GM21526 (cell line): ENCODE measurements around the gene STARD13.
A peak's percentile ranks its signal among the peaks of the same experiment; 100 is the strongest.

Experiments
- ATAC-seq: cut with Tn5 transposase; IDR thresholded peaks from one replicate; pipeline ENCODE4 v1.9.1; 2021; ENCODE audit warnings: moderate library complexity; ENCODE audit not compliant: unreplicated experiment, low FRiP score

The STARD13 gene

GRCh38 chr13:33158816-33159215, 126.7 kb downstream of the STARD13 start:
- ATAC-seq = no peak

GRCh38 chr13:33158271-33158670, 127.3 kb downstream of the STARD13 start:
- no peak for ATAC-seq

- no peak for ATAC-seq
Measured at GRCh38 chr13:33154911-33155310, 130.6 kb downstream of the STARD13 start.

- no peak for ATAC-seq
Measured at GRCh38 chr13:33153421-33154404, 131.8 kb downstream of the STARD13 start.

GRCh38 chr13:33152389-33152788, 133.2 kb downstream of the STARD13 start:
- no peak for ATAC-seq

GRCh38 chr13:33150662-33151061, 134.9 kb downstream of the STARD13 start:
- ATAC-seq = no peak

- ATAC-seq = no peak
Measured at GRCh38 chr13:33150126-33150525, 135.4 kb downstream of the STARD13 start.

- no peak for ATAC-seq
Measured at GRCh38 chr13:33147832-33148231, 137.7 kb downstream of the STARD13 start.

GRCh38 chr13:33146843-33147611, 138.5 kb downstream of the STARD13 start:
- ATAC-seq = peak; percentile 89

- ATAC-seq = no peak
Measured at GRCh38 chr13:33145667-33146066, 139.9 kb downstream of the STARD13 start.

- ATAC-seq = no peak
Measured at GRCh38 chr13:33144358-33144784, 141.2 kb downstream of the STARD13 start.

- no peak for ATAC-seq
Measured at GRCh38 chr13:33139780-33140535, 145.6 kb downstream of the STARD13 start.

GRCh38 chr13:33139184-33139583, 146.4 kb downstream of the STARD13 start:
- ATAC-seq = no peak

GRCh38 chr13:33138441-33138840, 147.1 kb downstream of the STARD13 start:
- ATAC-seq = no peak

GRCh38 chr13:33137721-33138120, 147.8 kb downstream of the STARD13 start:
- ATAC-seq = no peak

GRCh38 chr13:33135097-33135496, 150.5 kb downstream of the STARD13 start:
- no peak for ATAC-seq

GRCh38 chr13:33134213-33134612, 151.3 kb downstream of the STARD13 start:
- ATAC-seq = no peak

GRCh38 chr13:33132644-33133440, 152.7 kb downstream of the STARD13 start:
- ATAC-seq = no peak

- ATAC-seq = no peak
Measured at GRCh38 chr13:33129886-33130285, 155.7 kb downstream of the STARD13 start.
